ENCODE measurements around the gene MYBPHL.
"Not testable (repeated sequence)": the region's sequence is repeated elsewhere in the genome, so short reads cannot be mapped to it uniquely, and the experiment has no call there.

Gene MYBPHL

GRCh38 chr1:109305991-109306390 is 820 bp downstream of the MYBPHL start:
- not testable (repeated sequence) for DNase-seq (ENCODE audit: low spot score)

GRCh38 chr1:109304226-109304920 is 2.4 kb downstream of the MYBPHL start:
- DNase-seq (ENCODE audit: low spot score), result no peak

- no peak for DNase-seq (ENCODE audit: low spot score)
Observed at GRCh38 chr1:109301874-109302273, 4.9 kb downstream of the MYBPHL start.

- DNase-seq (ENCODE audit: low spot score), result no peak
Observed at GRCh38 chr1:109300650-109301151, 6.1 kb downstream of the MYBPHL start.

- DNase-seq (ENCODE audit: low spot score), result peak; percentile 27
Observed at GRCh38 chr1:109299558-109300343, 7.1 kb downstream of the MYBPHL start.

GRCh38 chr1:109298666-109299557 is 7.9 kb downstream of the MYBPHL start:
- peak; percentile 23 for DNase-seq (ENCODE audit: low spot score)

GRCh38 chr1:109296782-109297181 is 10.0 kb downstream of the MYBPHL start:
- DNase-seq (ENCODE audit: low spot score), result no peak

- DNase-seq (ENCODE audit: low spot score), result no peak
Observed at GRCh38 chr1:109295712-109296415, 10.9 kb downstream of the MYBPHL start.

- no peak for DNase-seq (ENCODE audit: low spot score)
Observed at GRCh38 chr1:109294481-109294880, 12.3 kb downstream of the MYBPHL start.

- no peak for DNase-seq (ENCODE audit: low spot score)
Observed at GRCh38 chr1:109293026-109293425, 13.8 kb downstream of the MYBPHL start.

GRCh38 chr1:109292364-109292763 is 14.4 kb downstream of the MYBPHL start:
- DNase-seq (ENCODE audit: low spot score), result no peak

- no peak for DNase-seq (ENCODE audit: low spot score)
Observed at GRCh38 chr1:109290998-109291397, 15.8 kb downstream of the MYBPHL start.

- DNase-seq (ENCODE audit: low spot score), result no peak
Observed at GRCh38 chr1:109290137-109290536, 16.7 kb downstream of the MYBPHL start.

- not testable (repeated sequence) for DNase-seq (ENCODE audit: low spot score)
Observed at GRCh38 chr1:109286762-109287161, 20.0 kb downstream of the MYBPHL start.

GRCh38 chr1:109283748-109284600 is 22.8 kb downstream of the MYBPHL start:
- DNase-seq (ENCODE audit: low spot score), result no peak

GRCh38 chr1:109282952-109283747 is 23.7 kb downstream of the MYBPHL start, which contains the start of gene PSRC1:
Gene PSRC1 (minus strand): TSS chr1:109283145.
- peak; percentile 95 for DNase-seq (ENCODE audit: low spot score)

GRCh38 chr1:109282497-109282951 is 24.3 kb downstream of the MYBPHL start:
- DNase-seq (ENCODE audit: low spot score), result no peak

- DNase-seq (ENCODE audit: low spot score), result no peak
Observed at GRCh38 chr1:109281680-109282496, 24.9 kb downstream of the MYBPHL start.

GRCh38 chr1:109280862-109281261 is 25.9 kb downstream of the MYBPHL start:
- no peak for DNase-seq (ENCODE audit: low spot score)

All from HuH-7 (cell line).